Epidermal melanocyte (primary cell): ENCODE measurements around the gene GJA5.
"Not testable (repeated sequence)": the region's sequence is repeated elsewhere in the genome, so short reads cannot be mapped to it uniquely, and the experiment has no call there.

ENCODE experiments used
- DNase-seq: peaks from one replicate; pipeline ENCODE4 v3.0.0; 2011; ENCODE audit warnings: low spot score; ENCODE audit not compliant: insufficient read length

GJA5 gene

GRCh38 chr1:147762233-147763024 lies 2.0 kb upstream of the GJA5 start:
- DNase-seq: no peak

- no peak for DNase-seq
Measured at GRCh38 chr1:147758379-147759100, 1.9 kb downstream of the GJA5 start.

DNA sequence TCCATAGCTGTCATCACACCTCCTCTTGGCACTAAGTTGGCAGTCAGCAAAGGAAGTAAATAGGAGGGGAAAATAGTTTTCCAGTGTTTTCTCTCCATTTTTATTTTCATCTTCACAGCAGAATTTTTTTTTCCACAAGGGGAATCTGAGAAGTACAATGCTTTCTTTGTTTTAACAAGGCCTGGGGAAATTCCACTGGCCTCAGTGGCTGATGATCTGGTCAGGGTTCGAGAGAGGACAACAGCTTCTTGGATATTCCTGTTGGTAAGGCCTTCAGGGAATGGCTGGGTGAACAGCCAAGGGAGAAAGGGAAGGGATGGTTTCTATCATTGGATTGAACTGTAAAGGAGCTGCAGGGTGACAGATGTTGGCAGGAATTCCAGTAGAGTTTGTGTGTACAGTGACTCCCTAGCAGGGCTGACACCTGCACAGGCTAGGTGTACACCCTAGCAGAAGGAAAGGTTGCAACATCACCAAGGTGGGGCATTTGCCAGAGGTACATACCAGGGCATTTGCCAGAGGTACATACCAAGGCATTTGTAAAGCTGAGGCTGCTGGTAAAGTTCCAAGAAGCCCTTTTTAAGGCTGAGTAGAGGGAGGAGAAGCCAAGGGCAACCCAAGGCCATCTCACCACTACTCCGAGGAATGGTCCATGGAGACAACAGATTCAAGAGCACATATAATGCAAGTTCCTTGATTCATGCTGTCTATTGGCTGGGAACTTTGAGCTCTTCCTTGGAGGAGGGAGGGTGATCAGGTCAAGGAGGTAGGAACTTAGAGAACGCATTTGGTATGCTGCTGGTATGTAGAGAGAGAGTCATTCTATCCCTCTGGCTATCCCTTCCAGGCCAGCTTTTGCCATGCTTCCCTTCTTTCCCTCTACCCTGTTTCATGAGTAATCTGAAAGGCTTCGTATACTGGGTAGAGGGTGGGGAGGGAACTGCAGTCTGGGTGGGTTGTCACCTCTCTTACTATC lies 3.1 kb downstream of the GJA5 start:
- DNase-seq: no peak

GRCh38 chr1:147756341-147756740 lies 4.1 kb downstream of the GJA5 start:
- no peak for DNase-seq

GRCh38 chr1:147754661-147755060 lies 5.7 kb downstream of the GJA5 start:
- DNase-seq: no peak

GRCh38 chr1:147753081-147753480 lies 7.3 kb downstream of the GJA5 start:
- no peak for DNase-seq

DNA sequence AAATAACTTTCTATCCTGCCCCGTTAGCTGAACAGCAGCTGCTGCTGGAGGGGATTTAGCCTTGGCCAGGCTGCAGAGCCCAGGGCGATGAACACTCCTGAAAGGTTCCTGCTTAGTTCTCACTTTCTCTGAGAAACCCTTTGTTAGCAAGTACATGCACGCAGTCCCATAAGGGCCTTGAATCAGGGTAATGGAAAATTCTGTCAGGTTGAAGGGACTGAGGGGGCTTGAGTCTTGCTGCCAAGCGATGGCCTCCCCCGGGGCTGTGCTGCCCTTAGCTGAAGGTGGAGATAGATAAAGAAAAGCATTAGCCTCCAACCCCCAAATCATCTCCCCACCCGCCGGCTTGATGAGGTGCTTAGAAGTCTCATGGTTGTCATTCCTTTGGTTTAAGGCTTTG lies 7.9 kb downstream of the GJA5 start:
- no peak for DNase-seq

DNA sequence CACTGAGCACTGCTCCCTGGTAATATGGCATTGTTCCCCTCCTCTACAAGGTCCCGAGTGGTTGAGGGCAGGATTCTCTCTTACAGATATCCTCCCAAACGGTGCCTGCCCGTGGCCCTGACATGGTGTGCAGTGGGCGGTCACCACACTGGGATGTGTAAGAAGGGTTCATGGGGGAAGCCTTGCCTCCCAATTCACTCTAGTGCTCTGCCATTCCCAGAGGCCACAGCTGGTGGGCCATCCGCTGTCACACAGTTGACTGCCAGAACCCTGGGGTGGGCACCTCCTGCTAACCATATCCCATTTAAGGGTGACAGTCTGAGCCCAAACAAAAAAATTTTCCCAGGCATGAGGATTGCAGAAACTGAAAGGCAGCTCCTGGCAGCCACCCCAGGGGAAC lies 9.1 kb downstream of the GJA5 start:
- DNase-seq: no peak

GRCh38 chr1:147750618-147751217 lies 9.7 kb downstream of the GJA5 start:
- no peak for DNase-seq

GRCh38 chr1:147749792-147750191 lies 10.6 kb downstream of the GJA5 start:
- no peak for DNase-seq

DNA sequence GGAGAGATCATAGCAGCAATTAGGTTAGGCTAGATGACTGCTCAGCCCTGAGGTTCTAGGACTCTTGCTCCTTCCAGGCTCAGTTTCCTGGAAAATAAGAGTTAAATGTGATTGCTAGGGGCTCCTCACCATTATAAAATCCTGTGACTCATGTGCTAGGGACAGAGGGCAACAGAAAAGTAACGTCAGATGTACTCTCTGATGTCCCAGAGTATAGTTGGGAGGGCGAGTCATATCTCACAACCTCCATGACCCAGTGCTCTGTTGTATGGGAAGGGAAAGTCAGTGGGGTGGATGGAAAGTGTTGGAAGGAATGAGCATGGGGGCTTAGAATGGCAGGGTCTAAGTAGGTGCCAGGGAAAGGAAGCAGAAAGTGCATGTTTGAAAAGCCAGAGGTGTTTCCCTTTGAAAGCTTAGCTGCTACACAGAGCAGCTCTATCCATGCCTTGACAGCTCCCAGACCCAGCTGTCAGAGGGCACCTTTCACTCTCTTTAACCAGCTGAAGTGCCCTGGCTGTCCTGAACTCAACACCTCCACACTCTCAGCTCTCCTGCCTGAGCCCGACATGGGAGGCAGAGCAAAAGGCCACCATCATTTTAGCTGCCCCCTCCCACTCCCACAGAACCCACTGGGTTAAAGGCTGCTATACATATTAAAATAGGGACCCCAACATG lies 11.6 kb downstream of the GJA5 start:
- no peak for DNase-seq

- DNase-seq: no peak
Measured at GRCh38 chr1:147747966-147748365, 12.4 kb downstream of the GJA5 start.

GRCh38 chr1:147745271-147745670 lies 15.1 kb downstream of the GJA5 start:
- DNase-seq: no peak

GRCh38 chr1:147741065-147741464 lies 19.3 kb downstream of the GJA5 start:
- no peak for DNase-seq

DNA sequence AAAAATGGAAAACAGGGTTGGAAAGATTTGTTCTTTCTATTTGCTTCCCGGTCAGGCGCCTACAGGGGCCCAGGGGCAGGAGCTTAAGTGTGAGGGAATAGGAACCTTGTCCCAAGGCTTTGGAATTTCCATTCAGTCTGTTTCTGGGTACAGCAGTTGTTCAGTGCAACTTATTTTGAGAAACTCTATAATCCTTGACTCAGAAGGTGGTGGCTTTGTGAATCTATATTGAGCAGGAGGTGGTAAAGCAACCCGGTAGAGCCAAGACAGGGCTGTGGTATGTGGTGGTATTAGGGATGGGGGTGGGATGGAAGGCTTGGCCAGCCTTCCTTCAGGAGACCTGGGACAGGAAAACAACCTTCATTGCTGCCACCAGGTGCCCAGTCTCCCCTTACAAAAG lies 20.0 kb downstream of the GJA5 start:
- no peak for DNase-seq

- DNase-seq: no peak
Measured at GRCh38 chr1:147738739-147739476, 21.5 kb downstream of the GJA5 start.

GRCh38 chr1:147738129-147738528 lies 22.3 kb downstream of the GJA5 start:
- no peak for DNase-seq

GRCh38 chr1:147736883-147737282 lies 23.5 kb downstream of the GJA5 start:
- DNase-seq: no peak

DNA sequence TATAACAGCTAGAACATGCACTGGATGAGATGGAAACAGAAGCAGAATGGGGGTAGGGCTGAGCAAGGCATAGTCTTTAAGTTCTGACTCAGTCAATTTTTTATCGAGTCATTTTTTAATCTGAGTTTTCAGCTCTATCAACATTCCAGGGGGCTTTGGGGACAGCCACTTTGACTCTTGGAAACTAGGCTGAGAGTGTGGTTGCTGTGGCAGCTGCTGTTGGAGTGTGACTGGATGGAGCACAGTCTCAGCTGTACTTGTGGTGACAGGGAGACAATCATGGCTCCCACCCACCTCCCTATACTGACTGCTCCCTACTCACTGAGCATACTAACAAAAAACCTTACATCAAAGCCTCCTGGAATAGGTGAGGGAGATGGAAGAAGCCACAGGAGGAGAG lies 25.0 kb downstream of the GJA5 start:
- DNase-seq: no peak

DNA sequence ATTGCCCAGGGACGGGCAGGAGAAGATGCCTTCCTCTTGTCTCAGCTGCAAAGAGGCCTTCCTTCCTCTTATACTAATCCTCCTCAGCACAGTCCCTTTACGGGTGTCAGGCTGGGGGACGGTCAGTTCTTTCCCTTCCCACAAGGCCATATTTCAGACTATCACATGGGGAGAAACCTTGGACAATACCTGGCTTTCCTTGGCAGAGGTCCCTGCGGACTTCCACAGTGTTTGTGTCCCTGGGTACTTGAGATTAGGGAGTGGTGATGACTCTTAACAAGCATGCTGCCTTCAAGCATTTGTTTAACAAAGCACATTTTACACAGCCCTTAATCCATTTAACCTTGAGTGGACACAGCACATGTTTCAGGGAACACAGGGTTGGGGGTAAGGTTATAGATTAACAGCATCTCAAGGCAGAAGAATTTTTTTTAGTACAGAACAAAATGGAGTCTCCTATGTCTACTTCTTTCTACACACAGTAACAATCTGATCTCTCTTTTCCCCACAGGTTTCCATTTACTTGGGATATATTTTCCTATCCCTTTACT lies 26.0 kb downstream of the GJA5 start:
- not testable (repeated sequence) for DNase-seq
